ENCODE results near the gene LIPA. TPM values are rescaled to one million over a fixed set of nuclear protein-coding genes. Genes with fewer than 3 reads are reported as not detected.
"Not testable (repeated sequence)": the region's sequence is repeated elsewhere in the genome, so short reads cannot be mapped to it uniquely, and the experiment has no call there.

Gene LIPA
- 10 to 100 TPM; 17.0 to 22.1 TPM for total RNA-seq

DNA sequence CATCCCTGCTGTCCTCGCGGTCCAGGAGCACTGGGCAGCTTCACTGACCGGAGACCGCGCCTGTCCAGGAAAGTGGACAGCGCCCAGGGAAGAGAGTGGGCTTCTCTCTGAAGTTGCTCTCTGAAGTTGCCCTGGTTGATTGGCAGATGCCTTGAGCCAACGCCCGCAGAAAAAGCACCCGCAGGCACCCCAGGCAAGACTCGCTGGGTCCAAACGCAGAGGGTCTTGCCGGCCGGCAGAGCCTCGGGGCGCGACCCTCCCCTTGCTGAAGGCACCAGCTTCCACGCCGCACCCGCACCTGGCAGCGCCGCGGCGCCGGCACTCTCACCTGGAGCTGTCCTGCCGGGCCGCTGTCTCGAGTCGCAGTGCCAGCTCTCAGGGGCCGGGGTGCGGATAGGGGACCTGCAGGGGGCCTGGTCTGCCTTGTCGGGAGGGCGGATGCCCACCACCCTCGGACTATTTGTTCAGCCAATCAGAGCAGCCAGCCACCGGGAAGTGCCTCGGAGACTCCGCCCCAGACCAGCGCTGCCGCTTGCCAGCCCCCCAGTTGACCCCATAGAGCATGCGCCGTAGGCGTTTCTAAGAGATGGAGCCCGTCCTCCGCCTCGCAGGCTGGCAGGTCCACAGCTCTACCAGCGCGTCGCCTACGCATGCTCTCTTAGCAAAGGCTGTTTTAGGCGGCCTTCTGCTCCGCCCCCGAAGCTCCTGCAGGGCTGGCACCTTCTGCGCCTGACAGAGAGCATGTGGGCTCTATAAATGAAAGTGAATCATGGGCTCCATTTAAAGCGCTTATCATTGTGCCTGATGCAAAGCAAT lies at the start of gene LIPA:
TSS of gene LIPA (minus strand) at position 367 of the 816 bp plus-strand sequence. CDS start 4,127 bp downstream, outside the sequence.
- H3K27ac Mint-ChIP-seq: peak within 1 kb of the TSS; percentile 74
- peaks cover 20% of the 10 kb centered on the region for H3K36me3 Mint-ChIP-seq (ENCODE audit: low read depth)
- peaks cover 47% of the 10 kb centered on the region for H3K4me1 Mint-ChIP-seq
- POLR2A ChIA-PET: interaction anchor here (1.0 to 1.2 kb wide), 2 partner anchors 392 to 1621 kb away, joined by 3 read pairs; no protein-coding TSS in a partner anchor
- peak within 1 kb of the TSS; percentile 80 for H3K4me3 Mint-ChIP-seq
- DNase-seq (peak; percentile 96), ATAC-seq (peak; percentile 96)
- peaks cover 25% of the 10 kb centered on the region for H3K9me3 Mint-ChIP-seq (ENCODE audit: low read depth)
- peaks cover 2% of the 10 kb centered on the region for H3K27me3 Mint-ChIP-seq
- intact Hi-C loops (cut with DNase I, micrococcal nuclease): loop anchor here (1.0 to 10.0 kb wide), 5 partner anchors 141 to 1623 kb away; partner anchors contain the start of genes IFIT1 (in 1 of the 2), IFIT5 (in 1 of the 2), KIF20B (in 1 of the 2) and PANK1 (in 1 of the 2)
- CTCF ChIA-PET: interaction anchor here (0.6 to 2.5 kb wide), 11 partner anchors 9 to 343 kb away, joined by 3 to 12 read pairs (median 4); partner anchors contain the start of gene IFIT2

DNA sequence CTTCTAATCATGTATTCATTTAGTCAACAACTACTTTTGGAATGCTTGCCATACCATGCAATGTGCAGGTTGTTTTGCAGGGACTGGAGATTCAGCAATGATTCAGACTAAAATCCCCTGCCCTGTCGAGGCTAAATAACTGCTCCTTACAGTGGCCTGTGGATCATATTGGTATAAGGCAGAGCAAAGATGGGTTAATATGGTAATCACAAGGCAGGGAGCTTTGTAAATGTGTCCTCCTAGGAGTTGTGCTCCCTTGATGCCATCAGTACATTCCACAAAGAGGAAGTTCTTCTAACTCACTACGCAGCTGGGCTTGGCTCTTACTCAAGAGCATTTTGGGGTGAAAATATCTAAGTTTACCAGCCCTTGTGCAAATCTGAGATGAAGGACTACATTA lies 49.7 kb upstream of the LIPA start:
- ChIA-PET POLR2A (no interaction called here), CTCF (interaction anchor here (1.0 to 1.3 kb wide), 2 partner anchors 50 to 117 kb away, joined by 3 to 4 read pairs; partner anchors contain the start of gene LIPA)
- no peaks in the 10 kb centered on the region for H3K27me3 Mint-ChIP-seq
- intact Hi-C loops (cut with DNase I, micrococcal nuclease): loop anchor here (1.0 kb wide), 1 partner anchor 31 kb away; no protein-coding TSS in a partner anchor
- peaks cover 23% of the 10 kb centered on the region for H3K36me3 Mint-ChIP-seq (ENCODE audit: low read depth)
- DNase-seq: peak; percentile 16
- peak overlapping the region; percentile 86 for H3K27ac Mint-ChIP-seq
- H3K4me3 Mint-ChIP-seq: peak overlapping the region; percentile 74
- ATAC-seq: peak; percentile 42
- H3K4me1 Mint-ChIP-seq: peaks cover 42% of the 10 kb centered on the region
- peaks cover 2% of the 10 kb centered on the region for H3K9me3 Mint-ChIP-seq (ENCODE audit: low read depth)

DNA sequence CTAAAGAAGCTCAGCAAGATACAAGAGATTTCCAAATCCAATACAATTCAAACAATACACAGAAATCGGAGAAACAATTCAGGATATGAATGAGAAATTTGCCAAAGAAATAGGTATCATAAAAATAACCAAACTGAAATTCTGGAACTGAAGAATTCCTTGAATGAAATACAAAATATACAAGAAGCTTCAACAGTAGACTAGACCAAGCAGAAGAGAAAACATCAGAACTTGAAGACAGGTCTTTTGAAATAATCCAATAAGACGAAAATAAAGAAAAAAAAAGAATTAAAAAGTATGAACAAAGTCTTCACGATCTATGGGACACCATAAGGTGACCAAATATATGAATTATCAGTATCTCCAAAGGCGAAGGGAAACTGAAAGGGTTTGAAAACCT lies 47.5 kb upstream of the LIPA start:
- Mint-ChIP-seq H3K36me3 (ENCODE audit: low read depth) (peaks cover 8% of the 10 kb centered on the region), H3K4me3 (no peak overlapping the region), H3K27ac (no peak overlapping the region), H3K9me3 (ENCODE audit: low read depth) (peaks cover 2% of the 10 kb centered on the region), H3K4me1 (peaks cover 45% of the 10 kb centered on the region), H3K27me3 (no peaks in the 10 kb centered on the region)
- ChIA-PET POLR2A (no interaction called here), CTCF (interaction anchor here (0.9 kb wide), 1 partner anchor 10 kb away, joined by 3 read pairs; no protein-coding TSS in a partner anchor)
- no peak for ATAC-seq
- intact Hi-C loops (cut with DNase I, micrococcal nuclease): no loop called here
- no peak for DNase-seq

DNA sequence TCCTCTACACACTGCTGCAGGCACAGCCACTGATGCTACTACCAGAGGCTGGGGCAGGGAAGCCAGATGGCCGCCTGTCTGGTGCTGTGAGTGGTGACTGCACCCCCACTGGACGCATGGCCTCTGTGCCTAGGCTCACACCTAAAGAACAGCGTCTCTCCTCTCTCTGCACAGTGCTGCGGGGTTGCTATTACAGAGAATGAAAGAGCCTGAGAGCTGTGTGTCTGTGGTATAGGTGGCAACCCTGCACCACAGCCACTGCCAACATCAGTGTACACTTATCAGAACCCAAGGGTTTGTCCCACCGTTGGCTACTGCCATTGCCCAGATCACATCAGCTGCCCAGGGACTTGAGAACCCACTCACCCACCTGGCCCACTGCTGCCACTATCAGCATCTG lies 46.2 kb upstream of the LIPA start:
- no peaks in the 10 kb centered on the region for H3K27me3 Mint-ChIP-seq
- peaks cover 2% of the 10 kb centered on the region for H3K9me3 Mint-ChIP-seq (ENCODE audit: low read depth)
- no peaks in the 10 kb centered on the region for H3K36me3 Mint-ChIP-seq (ENCODE audit: low read depth)
- ATAC-seq (no peak), DNase-seq (no peak)
- ChIA-PET CTCF (no interaction called here), POLR2A (no interaction called here)
- intact Hi-C loops (cut with DNase I, micrococcal nuclease): no loop called here
- no peak overlapping the region for H3K27ac Mint-ChIP-seq
- peaks cover 33% of the 10 kb centered on the region for H3K4me1 Mint-ChIP-seq
- H3K4me3 Mint-ChIP-seq: no peak overlapping the region

DNA sequence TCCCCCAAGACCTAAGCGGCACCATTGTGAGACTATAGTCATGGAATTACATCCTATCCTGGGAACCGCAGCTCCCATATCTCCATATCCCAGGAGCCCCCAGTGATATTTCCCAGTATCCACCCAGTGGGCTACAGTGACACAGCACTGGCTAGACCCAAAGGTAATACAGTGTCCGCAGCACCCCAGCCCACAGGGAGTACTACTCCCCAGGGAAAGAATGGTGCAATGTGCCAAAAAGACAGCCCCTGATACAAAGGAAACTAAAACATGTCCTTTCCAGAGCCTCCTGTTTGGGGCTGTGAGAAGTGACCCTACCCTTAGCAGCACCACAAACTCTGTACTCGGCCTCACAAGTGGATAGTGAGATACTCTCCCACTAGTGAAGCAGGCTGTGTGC lies 45.8 kb upstream of the LIPA start:
- H3K27ac Mint-ChIP-seq: no peak overlapping the region
- no peaks in the 10 kb centered on the region for H3K36me3 Mint-ChIP-seq (ENCODE audit: low read depth)
- peaks cover 28% of the 10 kb centered on the region for H3K4me1 Mint-ChIP-seq
- intact Hi-C loops (cut with DNase I, micrococcal nuclease): no loop called here
- H3K9me3 Mint-ChIP-seq (ENCODE audit: low read depth): peaks cover 2% of the 10 kb centered on the region
- H3K4me3 Mint-ChIP-seq: no peak overlapping the region
- DNase-seq (no peak), ATAC-seq (no peak)
- no peaks in the 10 kb centered on the region for H3K27me3 Mint-ChIP-seq
- CTCF ChIA-PET: no interaction called here
- POLR2A ChIA-PET: no interaction called here

DNA sequence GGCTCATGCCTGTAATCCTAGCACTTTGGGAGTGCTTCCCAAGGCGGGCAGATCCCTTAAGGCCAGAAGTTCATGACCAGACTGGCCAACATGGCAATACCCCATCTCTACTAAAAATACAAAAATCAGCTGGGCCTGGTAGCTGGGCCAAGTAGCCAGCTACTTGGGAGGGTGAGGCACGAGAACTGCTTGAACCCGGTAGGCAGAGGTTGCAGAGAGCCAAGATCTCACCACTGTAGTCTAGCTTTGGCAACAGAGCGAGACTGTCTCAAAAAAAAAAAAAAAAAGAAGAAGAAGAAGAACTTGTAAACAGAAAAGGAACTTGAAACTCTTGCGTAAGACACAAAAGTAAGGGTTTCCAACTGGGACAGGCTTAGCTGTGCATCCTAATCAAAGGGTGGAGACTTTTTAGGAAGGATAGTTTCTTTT lies 44.7 kb upstream of the LIPA start:
- H3K27ac Mint-ChIP-seq: no peak overlapping the region
- CTCF ChIA-PET: no interaction called here
- H3K36me3 Mint-ChIP-seq (ENCODE audit: low read depth): no peaks in the 10 kb centered on the region
- H3K27me3 Mint-ChIP-seq: no peaks in the 10 kb centered on the region
- H3K4me1 Mint-ChIP-seq: peaks cover 18% of the 10 kb centered on the region
- DNase-seq (no peak), ATAC-seq (no peak)
- no peak overlapping the region for H3K4me3 Mint-ChIP-seq
- intact Hi-C loops (cut with DNase I, micrococcal nuclease): no loop called here
- POLR2A ChIA-PET: no interaction called here
- peaks cover 2% of the 10 kb centered on the region for H3K9me3 Mint-ChIP-seq (ENCODE audit: low read depth)

DNA sequence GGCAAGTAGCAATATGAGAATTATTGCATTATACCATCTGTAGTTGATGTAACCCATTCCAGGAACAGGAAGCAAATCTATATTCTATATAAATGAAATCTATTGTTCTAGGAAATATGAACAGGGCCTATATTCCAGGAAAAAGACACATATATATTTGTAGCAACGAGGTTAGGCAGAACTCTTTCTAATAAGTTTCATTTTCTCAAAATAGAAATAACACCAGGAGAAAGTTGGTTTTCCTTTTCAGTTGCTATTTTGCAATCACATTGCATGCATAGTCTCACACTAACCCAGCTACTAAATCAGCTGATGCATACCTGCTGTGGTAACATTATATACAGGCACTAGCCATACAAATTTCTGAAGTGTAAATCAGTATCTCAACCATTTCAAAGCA lies 44.0 kb upstream of the LIPA start:
- Mint-ChIP-seq H3K4me3 (no peak overlapping the region), H3K9me3 (ENCODE audit: low read depth) (peaks cover 2% of the 10 kb centered on the region), H3K27ac (no peak overlapping the region), H3K36me3 (ENCODE audit: low read depth) (no peaks in the 10 kb centered on the region), H3K4me1 (peaks cover 14% of the 10 kb centered on the region), H3K27me3 (no peaks in the 10 kb centered on the region)
- DNase-seq (no peak), ATAC-seq (peak; percentile 76)
- intact Hi-C loops (cut with DNase I, micrococcal nuclease): loop anchor here in 1 of 2 experiments (2.0 kb wide), 1 partner anchor 73 kb away; no protein-coding TSS in a partner anchor
- ChIA-PET POLR2A (no interaction called here), CTCF (no interaction called here)

DNA sequence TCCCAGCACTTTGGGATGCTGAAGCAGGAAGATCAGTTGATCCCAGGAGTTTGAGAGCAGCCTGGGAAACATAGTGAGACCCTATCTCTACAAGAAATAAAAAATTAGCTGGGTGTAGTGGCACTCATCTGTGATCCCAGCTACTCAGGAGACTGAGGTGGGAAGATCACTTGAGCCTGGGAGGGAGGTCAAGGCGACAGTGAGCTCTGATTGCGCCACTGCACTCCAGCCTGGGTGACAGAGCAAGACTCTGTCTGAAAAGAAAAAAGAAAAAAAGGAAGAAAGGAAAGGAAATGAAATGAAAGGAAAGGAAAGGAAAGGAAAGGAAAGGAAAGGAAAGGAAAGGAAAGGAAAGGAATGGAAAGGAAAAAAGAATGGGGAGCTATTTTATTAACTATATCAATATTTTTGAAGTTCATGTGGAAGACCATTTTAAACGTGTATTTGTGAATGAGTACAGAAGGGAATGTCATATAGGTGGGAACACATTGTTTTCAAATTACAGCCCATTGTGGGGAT lies 43.2 kb upstream of the LIPA start:
- intact Hi-C loops (cut with DNase I, micrococcal nuclease): loop anchor here in 1 of 2 experiments (2.0 kb wide), 1 partner anchor 74 kb away; no protein-coding TSS in a partner anchor
- Mint-ChIP-seq H3K27ac (no peak overlapping the region), H3K4me3 (no peak overlapping the region), H3K9me3 (ENCODE audit: low read depth) (peaks cover 2% of the 10 kb centered on the region), H3K4me1 (peaks cover 10% of the 10 kb centered on the region), H3K36me3 (ENCODE audit: low read depth) (no peaks in the 10 kb centered on the region), H3K27me3 (no peaks in the 10 kb centered on the region)
- DNase-seq (no peak), ATAC-seq (no peak)
- CTCF ChIA-PET: no interaction called here
- POLR2A ChIA-PET: interaction anchor here (0.7 kb wide), 1 partner anchor 303 kb away, joined by 3 read pairs; no protein-coding TSS in a partner anchor

DNA sequence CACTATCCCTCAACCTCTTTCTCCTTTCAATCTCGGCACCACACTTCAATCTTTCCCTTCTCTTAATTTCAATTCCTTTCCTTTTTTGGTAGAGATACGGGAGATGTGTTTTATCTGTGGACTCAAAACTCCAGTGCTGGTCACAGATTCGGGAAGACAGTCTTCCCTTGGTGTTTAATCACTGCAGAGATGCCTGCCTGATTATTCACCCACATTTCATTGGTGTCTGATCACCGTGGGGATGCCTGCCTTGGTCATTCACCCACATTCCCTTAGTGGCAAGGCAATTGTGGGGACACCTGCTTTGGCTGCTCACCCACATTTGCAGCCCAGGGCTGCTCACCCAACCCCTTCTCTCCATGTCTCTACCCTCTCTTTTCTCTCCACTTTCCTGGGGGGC lies 33.7 kb upstream of the LIPA start:
- CTCF ChIA-PET; DNase-seq; intact Hi-C loops (cut with DNase I, micrococcal nuclease); H3K4me3 Mint-ChIP-seq; H3K27me3 Mint-ChIP-seq; ATAC-seq; POLR2A ChIA-PET; H3K36me3 Mint-ChIP-seq (ENCODE audit: low read depth); H3K4me1 Mint-ChIP-seq; H3K27ac Mint-ChIP-seq; H3K9me3 Mint-ChIP-seq (ENCODE audit: low read depth): not testable (repeated sequence)

DNA sequence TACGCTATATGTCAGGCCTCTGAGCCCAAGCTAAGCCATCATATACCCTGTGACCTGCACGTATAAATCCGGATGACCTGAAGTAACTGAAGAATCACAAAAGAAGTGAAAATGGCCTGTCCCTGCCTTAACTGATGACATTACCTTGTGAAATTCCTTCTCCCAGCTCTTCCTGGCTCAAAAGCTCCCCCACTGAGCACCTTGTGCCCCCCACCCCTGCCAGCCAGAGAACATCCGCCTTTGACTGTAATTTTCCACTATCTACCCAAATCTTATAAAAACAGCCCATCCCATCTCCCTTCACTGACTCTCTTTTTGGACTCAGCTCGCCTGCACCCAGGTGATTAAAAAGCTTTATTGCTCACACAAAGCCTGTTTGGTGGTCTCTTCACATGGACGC lies 33.1 kb upstream of the LIPA start:
- H3K9me3 Mint-ChIP-seq (ENCODE audit: low read depth); ATAC-seq; H3K4me3 Mint-ChIP-seq; intact Hi-C loops (cut with DNase I, micrococcal nuclease); H3K36me3 Mint-ChIP-seq (ENCODE audit: low read depth); H3K4me1 Mint-ChIP-seq; DNase-seq; H3K27ac Mint-ChIP-seq; POLR2A ChIA-PET; H3K27me3 Mint-ChIP-seq: not testable (repeated sequence)
- CTCF ChIA-PET: interaction anchor here (1.2 kb wide), 1 partner anchor 39 kb away, joined by 3 read pairs; no protein-coding TSS in a partner anchor

DNA sequence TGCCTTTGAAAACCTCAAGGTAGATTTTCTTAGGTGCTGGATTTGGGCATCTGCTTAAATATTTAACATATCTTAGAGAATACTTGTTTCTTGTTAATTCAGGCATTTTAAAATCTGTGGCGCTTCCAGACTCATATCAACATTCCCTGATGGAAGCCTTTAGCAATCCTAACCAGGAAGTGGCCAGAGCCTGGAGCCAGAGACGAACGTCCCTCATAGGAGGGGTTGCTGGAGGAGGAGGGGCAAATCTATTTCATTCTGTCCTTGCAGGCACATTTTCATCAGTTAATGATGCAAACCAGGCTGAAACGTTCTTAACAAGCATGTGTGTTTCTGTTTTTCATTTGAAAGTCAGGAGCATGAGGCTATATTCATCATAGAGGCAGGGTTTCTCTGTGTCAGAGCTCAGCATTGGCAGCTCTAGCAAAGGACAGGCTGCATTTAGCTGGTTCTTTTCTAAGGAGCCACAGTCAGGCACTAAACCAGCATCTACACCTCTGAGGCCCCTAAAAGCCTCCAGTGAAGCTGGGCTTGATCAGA lies 32.4 kb upstream of the LIPA start:
- no peak for DNase-seq
- CTCF ChIA-PET: interaction anchor here (1.2 kb wide), 2 partner anchors 40 to 44 kb away, joined by 3 read pairs; partner anchors contain the start of gene IFIT3
- H3K4me3 Mint-ChIP-seq: no peak overlapping the region

More for the DNA sequence above, 32.4 kb upstream of the LIPA start:
- Mint-ChIP-seq H3K27me3 (no peaks in the 10 kb centered on the region), H3K9me3 (ENCODE audit: low read depth) (no peaks in the 10 kb centered on the region), H3K27ac (no peak overlapping the region), H3K36me3 (ENCODE audit: low read depth) (no peaks in the 10 kb centered on the region), H3K4me1 (no peaks in the 10 kb centered on the region)
- no peak for ATAC-seq
- POLR2A ChIA-PET: interaction anchor here (0.6 kb wide), 1 partner anchor 462 kb away, joined by 3 read pairs; no protein-coding TSS in a partner anchor
- intact Hi-C loops (cut with DNase I, micrococcal nuclease): no loop called here

All from activated CD4-positive, alpha-beta T cell treated with anti-CD3 and anti-CD28 coated beads for 36 hours (primary cell).